Activated CD4-positive, alpha-beta T cell treated with anti-CD3 and anti-CD28 coated beads, Interleukin-2, amount 50 U/mL, for 16 hours (primary cell): ENCODE data around the gene DHX58.
"Not testable (repeated sequence)": the region's sequence is repeated elsewhere in the genome, so short reads cannot be mapped to it uniquely, and the experiment has no call there.

ENCODE experiments used
- DNase-seq: peaks from one replicate; pipeline ENCODE4 v3.0.0-alpha.2; 2020

DHX58 gene

DNA sequence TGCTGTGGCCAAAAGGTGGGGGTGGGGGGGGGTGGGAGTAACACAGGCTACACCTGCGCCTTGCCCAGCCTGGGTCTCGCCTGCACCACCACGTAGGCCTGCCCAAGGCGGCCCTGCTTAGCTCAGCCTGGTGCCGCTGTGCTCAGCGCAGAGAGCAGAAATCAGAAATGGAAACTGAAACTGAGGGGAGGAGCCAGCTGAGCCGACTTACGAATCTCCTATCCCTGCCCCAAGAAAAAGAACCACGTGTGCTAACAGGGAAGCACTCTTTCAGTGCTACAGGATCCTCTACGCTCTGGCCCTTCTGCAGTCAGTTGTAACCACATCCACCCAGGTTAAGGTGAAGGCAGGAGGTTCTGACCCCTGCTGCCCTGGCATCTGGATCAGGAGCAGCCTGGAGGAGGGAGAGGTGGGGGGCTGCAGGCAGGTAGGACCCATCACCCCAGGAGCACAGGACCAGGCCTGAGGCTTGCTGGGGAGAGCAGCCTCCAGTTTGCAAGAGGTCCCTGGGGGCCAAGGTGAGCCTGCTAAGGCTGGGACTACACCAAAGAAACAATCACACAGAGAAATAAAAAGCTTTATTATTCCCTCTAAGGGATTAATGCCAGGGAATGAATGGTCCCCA is at the start of gene DHX58:
Gene DHX58, minus strand, starts transcription at position 163 of the 625 bp plus-strand sequence. CDS start 822 bp downstream, outside the sequence.
- peak; percentile 93 for DNase-seq

DNA sequence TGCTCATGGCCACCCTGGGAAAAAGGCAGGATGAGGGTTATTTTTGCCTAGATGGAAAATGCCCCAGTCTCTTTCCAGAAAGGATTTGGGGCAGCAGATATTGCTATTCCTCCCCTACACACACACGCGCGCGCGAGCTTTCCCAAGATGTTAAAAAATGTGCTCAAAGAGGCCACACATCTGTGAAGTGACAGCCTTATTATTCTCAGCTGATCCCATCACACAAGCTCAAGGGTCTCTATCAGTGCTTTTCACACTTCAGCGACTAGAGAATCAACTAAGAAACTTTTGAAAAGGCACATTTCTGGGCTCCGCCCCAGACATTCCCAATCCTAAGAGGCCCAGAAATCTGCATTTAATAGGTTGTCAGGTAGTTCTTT is 48.0 kb upstream of the DHX58 start:
- no peak for DNase-seq

DNA sequence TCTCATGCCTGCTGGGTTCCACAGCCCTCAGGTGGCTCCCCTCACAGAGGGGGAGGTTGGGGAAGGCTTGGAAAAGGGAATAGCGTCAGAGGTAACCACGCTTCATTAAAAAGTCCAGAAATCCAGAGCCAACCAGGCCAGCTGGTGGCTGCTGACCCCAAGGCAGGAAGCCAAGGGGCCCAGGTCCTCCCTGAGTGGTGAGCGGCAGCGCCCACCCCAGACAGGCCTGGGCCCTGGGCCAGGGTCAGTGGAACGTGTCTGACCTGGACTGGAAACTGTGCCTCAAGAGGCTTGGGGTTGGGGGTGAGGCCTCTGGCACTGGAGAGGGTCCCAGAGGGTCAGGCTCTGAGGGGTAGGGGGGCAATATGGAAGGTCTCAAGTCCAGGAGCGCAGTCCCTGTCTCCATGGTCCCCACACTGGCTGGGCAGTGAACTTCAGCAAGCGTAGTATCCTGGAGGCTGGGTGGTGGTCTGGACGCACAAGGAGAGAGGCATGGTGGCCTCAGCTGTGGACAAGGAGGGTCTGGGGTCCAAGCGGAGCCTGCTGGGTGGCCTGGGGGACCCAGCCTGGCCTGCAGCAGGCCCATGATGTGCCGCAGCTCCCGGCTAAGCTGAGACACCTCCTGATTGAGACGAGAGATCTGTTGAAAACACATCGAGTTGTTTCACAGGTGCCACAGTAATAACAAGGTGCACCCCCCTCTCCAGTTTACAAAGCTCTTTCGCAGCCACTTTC is 47.4 kb upstream of the DHX58 start:
- no peak for DNase-seq

DNA sequence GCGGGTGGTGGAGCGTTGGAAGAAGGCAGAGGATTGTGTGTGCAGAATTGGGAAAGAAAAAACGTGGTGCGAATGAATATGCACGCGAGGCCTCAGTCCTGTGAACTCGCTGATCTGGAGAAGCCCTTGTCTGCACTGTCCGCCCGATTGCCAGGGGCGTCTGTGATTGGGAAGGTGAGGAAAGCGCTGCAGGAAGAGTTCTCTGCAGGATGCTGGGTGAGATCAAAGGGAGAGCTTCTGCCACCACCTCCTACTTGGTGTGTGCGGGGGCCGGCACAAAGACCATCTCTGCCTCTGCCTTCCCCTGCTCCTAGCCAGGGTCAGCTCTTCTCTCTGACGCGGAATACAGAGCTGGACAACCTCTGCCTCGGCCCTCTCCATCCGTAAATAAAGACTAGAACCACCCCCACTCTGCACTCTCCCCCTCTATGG is 43.1 kb upstream of the DHX58 start:
- DNase-seq: no peak

DNA sequence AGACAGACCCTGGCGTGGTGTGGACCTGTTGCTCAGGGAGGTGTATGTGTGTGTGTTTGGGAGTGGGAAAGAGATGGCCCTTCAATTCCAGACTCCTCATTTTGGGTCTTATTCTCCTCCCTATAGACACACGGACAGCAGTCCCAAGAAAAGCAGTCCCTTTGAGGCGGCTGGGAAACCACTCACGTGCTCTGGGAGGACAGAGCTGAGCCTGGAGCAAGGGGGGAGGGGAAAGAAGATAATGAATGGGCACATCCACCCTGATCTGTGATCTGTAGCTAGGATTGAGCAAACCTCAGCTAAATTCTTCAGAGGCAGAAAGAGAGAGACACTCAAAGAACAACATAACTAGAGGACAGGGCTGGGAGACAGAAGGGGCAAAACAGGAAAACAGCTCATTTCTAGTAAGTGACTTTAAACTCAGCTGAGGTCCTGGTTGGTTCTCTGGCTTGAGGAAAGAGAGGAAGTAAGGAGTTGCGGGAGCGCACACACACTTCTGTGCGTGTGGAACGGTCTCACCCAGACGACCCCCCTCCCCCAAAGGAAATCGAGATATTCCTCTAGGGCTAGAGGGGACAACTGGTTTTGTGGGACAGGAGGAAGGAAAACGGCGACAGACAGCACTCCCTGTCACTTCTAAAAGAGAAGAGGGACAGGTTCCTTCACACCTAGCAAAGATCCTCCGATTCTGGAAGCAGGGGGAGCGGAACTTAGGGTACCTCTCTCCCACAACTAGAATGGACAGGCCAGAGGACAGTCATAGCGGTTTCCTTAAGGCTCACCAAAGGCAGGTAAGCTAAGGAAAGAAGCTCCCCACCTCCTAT is 41.6 kb upstream of the DHX58 start:
- DNase-seq: no peak

DNA sequence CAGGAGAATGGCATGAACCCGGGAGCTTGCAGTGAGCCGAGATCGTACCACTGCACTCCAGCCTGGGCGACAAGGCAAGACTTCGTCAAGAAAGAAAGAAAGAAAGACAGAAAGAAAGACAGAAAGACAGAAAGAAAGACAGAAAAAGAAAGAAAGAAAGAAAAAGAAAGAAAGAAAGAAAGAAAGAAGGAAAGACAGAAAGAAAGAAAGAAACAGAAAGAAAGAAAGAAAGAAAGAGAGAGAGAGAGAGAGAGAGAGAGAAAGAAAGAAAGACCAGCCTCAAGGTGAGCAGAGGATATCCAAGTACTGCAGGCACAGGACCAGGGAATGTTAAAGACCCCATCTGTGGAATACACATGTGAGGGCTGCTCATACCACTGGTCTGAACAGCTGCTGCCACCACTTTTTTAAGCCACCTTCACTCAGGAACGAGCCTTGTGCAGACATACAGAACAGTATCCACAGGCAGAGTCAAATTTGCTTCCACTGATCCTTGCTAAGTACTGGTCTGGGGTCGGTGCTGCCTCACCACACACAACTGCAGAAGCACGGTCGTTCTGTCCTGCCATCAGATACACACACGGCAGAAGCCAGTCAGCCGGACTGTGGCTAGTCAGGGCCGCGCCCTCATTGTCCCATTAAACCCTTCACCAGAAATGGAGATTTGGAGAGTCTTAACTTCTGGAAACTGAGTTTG is 34.5 kb upstream of the DHX58 start:
- DNase-seq: no peak

DNA sequence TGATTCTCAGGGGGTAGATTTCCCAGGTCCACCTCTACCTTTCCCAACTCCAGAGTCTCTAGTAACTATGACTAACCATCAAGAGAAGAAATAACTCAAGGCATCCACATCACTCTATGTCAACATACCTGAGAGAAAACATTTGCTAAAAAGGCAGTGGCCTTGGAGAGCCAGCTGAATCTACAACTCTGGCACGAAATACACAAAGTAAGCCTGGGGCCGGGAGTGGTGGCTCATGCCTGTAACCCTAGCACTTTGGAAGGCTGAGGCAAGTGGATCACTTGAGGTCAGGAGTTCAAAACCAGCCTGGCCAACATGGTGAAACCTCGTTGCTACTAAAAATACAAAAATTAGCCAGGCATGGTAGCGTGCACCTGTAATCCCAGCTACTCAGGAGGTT is 30.6 kb upstream of the DHX58 start:
- DNase-seq: not testable (repeated sequence)

DNA sequence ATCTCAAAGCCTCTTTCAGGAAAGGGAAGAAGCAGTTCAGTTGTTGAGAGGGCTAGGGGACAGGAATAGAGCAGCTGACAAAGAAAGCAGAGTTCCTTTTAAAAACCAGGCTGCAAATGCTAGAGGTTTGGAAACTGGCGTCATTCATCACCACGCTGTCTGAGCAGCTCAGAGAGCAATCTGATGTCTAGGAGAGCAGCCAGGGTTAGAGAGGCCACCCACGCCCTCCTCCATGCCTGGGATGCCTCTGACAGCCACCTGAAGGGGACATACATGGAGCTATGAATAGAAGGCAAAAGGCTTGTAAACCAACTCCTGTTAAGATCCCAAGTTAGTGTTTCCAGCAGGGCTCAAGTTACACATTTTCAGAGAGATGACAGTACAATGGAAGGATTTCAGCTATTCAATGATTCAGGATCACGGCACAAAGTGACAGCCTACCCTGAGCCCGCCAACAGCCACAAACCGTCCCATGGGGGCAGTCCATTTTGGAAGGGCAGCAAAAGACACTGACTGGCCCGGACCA is 29.9 kb upstream of the DHX58 start:
- no peak for DNase-seq

DNA sequence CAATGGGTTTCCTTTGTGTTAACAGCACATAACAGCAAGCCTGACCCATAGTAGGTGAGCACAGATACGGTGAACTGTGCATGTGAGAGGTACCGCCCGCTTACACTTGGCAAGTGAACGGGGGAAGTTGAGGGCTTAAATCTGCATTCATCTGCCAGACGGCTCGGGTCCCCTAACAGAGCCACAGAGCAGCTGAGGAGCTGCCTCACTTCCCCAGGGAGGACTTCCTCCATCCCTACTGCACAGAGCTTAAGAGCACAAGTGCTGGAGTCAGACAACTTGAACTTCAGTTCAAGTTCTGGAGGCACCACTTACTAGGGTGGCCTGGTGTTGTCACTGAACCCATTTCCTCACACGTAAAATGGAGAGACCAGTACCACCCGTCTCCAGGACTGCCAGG is 28.9 kb upstream of the DHX58 start:
- DNase-seq: no peak

DNA sequence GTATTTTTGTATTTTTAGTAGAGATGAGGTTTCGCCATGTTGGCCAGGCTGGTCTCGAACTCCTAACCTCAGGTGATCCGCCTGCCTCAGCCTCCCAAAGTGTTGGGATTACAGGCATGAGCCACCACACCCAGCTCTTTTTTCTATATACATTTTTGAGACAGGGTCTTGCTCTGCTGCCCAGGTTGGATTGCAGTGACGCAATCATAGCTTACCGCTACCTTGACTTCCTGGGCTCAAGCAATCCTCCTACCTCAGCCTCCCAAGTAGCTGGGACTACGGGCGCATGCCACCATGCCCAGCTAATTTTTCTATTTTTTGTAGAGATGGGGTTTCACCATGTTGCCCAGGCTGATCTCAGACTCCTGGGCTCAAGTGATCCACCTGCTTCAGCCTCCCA is 28.2 kb upstream of the DHX58 start:
- DNase-seq: not testable (repeated sequence)

DNA sequence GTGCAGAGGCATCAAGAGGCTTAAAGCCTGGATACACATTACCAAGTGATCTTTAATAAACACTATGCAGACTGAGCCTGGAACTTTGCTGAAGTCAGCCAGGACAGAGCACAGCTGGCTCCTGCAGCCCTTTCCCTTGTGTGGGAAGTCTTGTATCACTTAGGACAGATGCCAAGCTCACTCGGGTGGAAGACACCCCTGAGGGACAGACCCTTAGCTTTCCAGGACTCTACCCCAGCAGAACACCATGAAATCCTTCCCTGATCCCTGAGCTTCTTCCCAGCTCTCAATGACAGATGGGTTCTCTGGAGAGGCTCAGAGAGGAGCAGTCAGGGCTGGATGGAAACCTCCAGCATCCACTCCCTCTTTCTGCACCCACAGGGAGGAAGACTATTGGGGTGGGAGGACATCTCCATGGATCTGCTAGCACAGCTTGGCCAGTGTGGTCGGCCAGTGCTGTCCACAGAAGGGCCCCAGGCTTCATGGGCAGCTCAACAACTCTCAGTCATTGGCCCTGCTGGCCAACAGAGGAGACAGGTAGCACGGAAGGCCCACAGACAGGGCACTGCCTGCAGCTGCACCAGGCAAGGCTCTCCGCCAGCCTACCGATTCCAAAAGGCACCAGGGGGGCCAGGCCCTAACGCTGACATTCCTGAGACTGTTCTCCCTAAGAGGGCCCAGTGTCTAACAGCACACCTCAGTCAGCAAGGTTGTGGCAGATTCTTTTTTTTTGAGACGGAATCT is 26.4 kb upstream of the DHX58 start:
- no peak for DNase-seq

DNA sequence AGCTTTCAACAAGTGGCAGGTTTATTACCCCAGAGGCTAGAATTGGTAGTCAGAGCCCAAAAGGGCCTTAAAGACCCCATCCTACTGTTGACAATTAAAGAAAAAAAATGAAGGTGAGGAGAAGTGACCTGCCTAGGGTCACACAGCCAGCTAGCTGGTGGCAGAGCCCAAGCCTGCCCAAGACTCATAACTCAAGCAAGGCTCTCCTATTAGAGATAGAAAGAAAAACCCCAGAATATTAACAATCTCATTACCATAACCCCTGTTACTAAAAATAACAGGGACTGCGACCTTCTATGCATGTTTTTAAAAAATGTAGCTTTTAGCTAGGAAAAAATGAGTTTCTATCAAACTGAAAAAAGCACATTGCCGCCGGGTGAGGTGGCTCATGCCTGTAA is 24.1 kb upstream of the DHX58 start:
- DNase-seq: no peak

DNA sequence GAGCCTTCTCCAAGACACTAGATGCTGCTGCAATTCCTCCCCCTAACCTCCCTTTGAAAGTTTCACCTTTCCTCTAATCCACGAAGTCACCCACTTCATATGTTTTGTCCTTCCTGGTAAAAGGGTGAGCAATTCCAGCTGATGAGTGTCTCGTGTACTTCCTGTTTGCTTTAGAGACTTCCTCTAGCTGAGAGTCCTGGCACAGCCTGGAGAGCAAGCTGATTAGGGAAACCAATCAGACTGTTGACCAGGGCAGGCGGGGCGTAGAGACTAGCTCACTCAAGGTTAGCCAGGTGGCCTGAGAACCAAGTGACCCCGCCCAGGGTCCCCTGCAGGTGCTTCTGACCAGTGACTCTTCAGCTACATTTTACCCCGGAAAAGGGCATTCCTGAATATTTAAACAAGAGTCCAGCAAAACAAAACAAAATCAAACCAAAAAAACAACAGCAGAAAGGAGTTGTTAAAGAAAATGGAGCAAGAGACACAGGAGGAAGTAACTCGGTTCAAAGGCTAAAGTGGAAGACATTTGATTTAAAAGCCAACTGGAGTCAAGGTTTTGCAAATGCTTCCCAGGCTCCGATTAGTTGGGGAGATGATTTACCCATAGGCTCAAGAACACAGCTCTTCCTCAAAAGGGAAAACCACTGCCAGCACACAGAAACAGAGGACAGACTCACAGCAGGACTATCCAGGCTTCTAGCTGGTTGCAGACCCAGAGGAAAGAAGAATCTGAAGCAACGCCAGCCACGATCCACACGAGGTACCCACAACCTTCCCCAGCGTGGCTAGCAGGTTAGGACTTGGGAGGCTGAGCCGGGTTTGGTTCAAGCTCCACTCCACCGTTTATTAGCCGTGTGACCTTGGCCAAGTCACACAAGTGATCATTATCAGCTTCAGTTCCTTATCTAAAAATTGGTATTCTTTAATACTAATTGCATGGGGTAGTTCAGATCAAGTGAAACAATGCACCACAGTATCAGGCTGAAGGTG is 23.4 kb upstream of the DHX58 start:
- no peak for DNase-seq

DNA sequence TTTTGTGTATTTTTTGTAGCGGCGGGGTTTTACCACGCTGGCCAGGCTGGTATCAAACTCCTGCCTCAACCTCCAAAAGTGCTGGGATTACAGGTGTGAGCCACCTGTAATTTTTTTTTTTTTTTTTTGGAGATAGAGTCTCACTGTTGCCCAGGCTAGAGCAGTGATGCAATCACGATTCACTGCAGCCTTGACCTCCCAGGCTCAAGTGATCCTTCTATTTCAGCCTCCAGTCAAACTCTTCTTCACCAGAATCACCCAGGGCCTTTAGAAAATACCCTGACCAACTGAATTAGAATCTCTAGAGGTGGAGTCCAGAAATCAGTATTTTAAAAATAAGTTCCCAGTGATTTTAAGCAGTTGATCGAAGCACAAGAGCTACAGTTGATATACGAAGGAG is 22.6 kb upstream of the DHX58 start:
- DNase-seq: no peak

DNA sequence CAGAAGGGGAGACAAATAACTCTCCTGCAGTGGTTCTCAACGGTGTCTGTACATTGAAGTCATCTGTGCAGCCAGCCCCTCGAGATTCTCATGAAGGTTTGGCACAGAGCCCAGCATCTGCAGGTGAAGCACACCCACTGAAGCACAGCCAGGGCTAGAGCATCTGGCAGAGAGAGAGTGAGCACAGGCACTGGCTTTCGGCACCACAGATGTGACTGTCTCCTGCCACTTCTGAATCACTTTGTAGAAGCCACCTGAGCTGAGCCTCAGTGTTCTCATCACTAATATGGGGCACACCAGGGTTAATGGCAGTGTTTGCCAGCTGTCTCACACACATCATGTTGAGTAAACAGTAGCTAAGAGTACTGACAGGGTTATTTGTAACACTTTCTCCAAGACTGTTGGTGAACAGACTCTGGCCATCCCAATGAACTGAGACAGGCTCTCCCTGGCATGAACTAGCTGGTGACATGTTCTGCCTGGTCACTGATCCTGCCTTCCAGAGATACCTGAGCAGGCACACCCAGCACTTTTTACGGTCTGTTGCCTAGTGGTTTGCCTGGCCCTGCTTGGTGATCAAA is 21.0 kb upstream of the DHX58 start:
- DNase-seq: no peak

DNA sequence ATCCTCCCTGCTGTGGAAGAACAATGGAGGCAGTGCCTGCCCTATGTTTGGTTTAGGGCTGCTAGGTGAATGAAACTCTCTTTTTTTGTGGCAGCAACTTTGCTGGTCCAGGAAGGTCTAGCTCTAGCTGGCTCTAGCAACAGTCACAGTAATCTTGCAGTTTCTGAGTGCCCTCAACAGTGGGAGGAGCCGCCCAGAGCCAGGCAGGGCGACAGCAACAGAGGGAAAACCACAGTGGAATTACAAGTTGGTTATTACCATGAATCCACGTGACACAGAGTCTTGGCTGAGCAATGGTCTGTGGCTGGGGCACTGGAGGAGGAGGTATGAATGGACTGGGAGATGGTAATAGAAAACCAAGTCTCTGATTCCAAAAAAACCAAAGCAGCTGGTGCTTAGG is 20.4 kb upstream of the DHX58 start:
- DNase-seq: peak; percentile 55

DNA sequence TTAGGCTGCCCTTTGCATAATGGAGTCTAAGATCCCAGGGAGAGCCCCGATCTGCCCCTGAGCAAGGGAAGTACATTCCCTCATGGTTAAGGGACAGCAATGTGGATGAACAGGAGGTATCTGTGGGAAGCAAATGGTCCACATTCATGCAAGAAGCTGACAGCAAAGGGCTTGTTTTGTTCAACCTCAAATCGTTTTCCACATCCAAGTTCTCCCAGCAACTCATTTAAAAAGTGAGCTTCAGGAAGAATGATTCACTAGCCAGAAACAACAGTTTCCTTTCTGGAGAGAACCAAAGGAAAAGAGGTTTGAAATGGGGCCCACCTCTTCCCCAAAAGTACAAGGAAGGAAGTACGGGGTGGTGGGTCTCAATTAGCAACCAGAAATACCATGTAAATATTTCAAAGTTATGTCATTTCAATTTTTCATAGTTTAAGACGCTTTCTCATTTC is 19.5 kb upstream of the DHX58 start:
- DNase-seq: no peak

DNA sequence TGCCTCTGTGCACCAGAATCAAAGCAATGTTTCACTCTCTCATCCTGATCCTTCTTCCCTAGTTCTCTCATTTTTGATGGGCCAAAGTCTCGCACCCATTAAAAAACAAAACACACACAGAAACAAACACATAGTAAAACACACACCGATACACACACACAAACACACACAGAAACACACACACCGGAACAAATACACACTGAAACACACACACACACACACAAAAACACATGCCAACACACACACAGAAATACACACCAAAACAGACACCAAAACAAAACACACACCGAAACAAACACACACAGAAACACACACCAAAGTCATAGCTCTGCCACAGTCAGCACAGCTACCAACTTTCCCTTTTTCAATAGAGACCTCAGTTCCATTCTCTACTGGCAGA is 18.7 kb upstream of the DHX58 start:
- DNase-seq: no peak

DNA sequence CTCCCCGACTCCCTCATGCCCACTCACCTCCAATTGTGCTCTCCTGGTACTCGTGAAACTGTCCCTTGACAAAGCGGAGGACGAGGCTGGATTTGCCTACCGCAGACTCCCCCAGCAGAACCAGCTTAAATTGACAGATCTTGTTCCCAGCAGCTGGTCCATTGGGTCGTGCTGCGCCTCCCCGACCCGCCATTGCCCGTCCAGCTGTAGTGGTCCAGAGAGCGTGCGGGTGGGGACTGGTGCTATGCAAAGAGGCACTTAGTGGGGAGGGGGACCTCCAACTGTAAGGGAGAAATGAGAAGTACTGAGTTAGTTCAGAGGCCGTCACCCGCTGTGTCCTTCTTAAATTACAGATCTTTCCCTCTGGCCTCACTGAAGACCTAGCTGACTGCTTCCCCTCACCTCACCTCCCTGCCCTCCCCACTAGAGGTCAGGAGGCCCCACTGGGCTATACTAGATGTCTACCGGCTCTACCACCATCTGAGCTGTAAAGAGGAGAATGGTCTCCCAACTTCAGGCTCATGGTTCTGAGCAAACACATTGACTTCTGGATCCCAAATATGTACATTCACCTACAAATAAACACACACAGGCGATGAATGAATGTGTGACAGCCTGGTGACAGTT is 17.9 kb upstream of the DHX58 start:
- DNase-seq: no peak
